Hepatocyte (in vitro differentiated cells): ENCODE data around the gene TSSC4.

Experiments used
- CTCF ChIP-seq: fragments of 200-600 bp; sonication (generic); IDR thresholded peaks from 2 replicates; pipeline ENCODE4 v1.5.1; 2016; ENCODE audit warnings: antibody characterized with exemption, mild to moderate bottlenecking; ENCODE audit not compliant: poor library complexity
- EZH2phosphoT487 ChIP-seq: fragments of 200-600 bp; sonication (generic); IDR thresholded peaks from one replicate; pipeline ENCODE4 v1.6.1; 2018; ENCODE audit warnings: antibody characterized with exemption, mild to moderate bottlenecking, low read depth, moderate library complexity; ENCODE audit not compliant: unreplicated experiment, severe bottlenecking

- TF ChIP-seq CTCF = no peak
- TF ChIP-seq EZH2phosphoT487 = no peak
These were observed 44.5 kb downstream of the TSSC4 start, which contains the start of gene KCNQ1 for GRCh38 chr11:2444821-2445745.
